Activated CD8-positive, alpha-beta memory T cell treated with anti-CD3 and anti-CD28 coated beads, Interleukin-2, amount 50 U/mL, for 24 hours (primary cell): ENCODE data around the gene GGT1.
"Not testable (repeated sequence)": the region's sequence is repeated elsewhere in the genome, so short reads cannot be mapped to it uniquely, and the experiment has no call there.

Experiments
- DNase-seq: peaks from one replicate; pipeline ENCODE4 v3.0.0-alpha.2; 2020; ENCODE audit errors: extremely low read depth

Gene GGT1

GRCh38 chr22:24642307-24642706 lies 39.3 kb downstream of the GGT1 start:
- DNase-seq: not testable (repeated sequence)

- DNase-seq: not testable (repeated sequence)
Observed at GRCh38 chr22:24644409-24644808, 41.4 kb downstream of the GGT1 start.

GRCh38 chr22:24645408-24646399 lies 42.7 kb downstream of the GGT1 start:
- DNase-seq: not testable (repeated sequence)

GRCh38 chr22:24646756-24647155 lies 43.8 kb downstream of the GGT1 start:
- not testable (repeated sequence) for DNase-seq

- DNase-seq: not testable (repeated sequence)
Observed at GRCh38 chr22:24649371-24649770, 46.4 kb downstream of the GGT1 start.

GRCh38 chr22:24650884-24651283 lies 47.9 kb downstream of the GGT1 start:
- peak; percentile 13 for DNase-seq

GRCh38 chr22:24665395-24665794 lies 62.4 kb downstream of the GGT1 start:
- DNase-seq: not testable (repeated sequence)

- not testable (repeated sequence) for DNase-seq
Observed at GRCh38 chr22:24667904-24668303, 64.9 kb downstream of the GGT1 start.

GRCh38 chr22:24672532-24672931 lies 69.5 kb downstream of the GGT1 start:
- not testable (repeated sequence) for DNase-seq
